HepG2 (cell line): ENCODE results near the gene ZNF771. TPM values are rescaled to one million over a fixed set of nuclear protein-coding genes. Genes with fewer than 3 reads are reported as not detected.

Experiments
- ASH2L ChIP-seq: fragments of 300-600, 200-600 bp; sonication (generic); IDR thresholded peaks from 2 replicates; pipeline ENCODE4 v1.7.0; 2017; ENCODE audit warnings: low read depth, mild to moderate bottlenecking, moderate library complexity, mixed read lengths, low read length; ENCODE audit not compliant: insufficient read length
- GPBP1L1 ChIP-seq: sonication (generic); formaldehyde crosslinking; IDR thresholded peaks from 2 replicates; pipeline ENCODE4 v1.5.0; 2020; ENCODE audit warnings: mild to moderate bottlenecking, missing genetic modification reagents
- HNRNPK ChIP-seq: fragments of 200-400 bp; formaldehyde crosslinking; IDR thresholded peaks from 2 replicates; pipeline ENCODE4 v1.6.1; 2018; ENCODE audit warnings: low read length, low read depth, moderate library complexity, mild to moderate bottlenecking; ENCODE audit not compliant: poor library complexity, severe bottlenecking
- KAT7 ChIP-seq: IDR thresholded peaks from 2 replicates; pipeline ENCODE4 v1.6.1; 2018; ENCODE audit warnings: borderline replicate concordance, missing compliant biosample characterization
- NCOA5 ChIP-seq: sonication (generic); formaldehyde crosslinking; IDR thresholded peaks from 2 replicates; pipeline ENCODE4 v1.4.0; 2020; ENCODE audit warnings: missing genetic modification reagents
- TOE1 ChIP-seq: sonication (generic); formaldehyde crosslinking; IDR thresholded peaks from 2 replicates; pipeline ENCODE4 v1.4.0; 2020; ENCODE audit warnings: mild to moderate bottlenecking, missing genetic modification reagents
- ZBTB40 ChIP-seq, 2 experiments: fragments of 450-650 bp in 1 of 2; sonication (generic) in 1 of 2; formaldehyde crosslinking in 1 of 2; IDR thresholded peaks; 2 replicates each; pipeline versions ENCODE4 v1.6.1 to v1.8.0; 2016 to 2022; ENCODE audit warnings: antibody characterized with exemption in 1 of 2, mild to moderate bottlenecking in 1 of 2, missing genetic modification reagents in 1 of 2
- ZNF646 ChIP-seq: sonication (generic); formaldehyde crosslinking; IDR thresholded peaks from 2 replicates; pipeline ENCODE4 v1.9.0; 2021; ENCODE audit warnings: mild to moderate bottlenecking, missing genetic modification reagents
- polyA plus RNA-seq, 8 experiments: library from polyadenylated mRNA; depleted of rRNA in 3 of 8; stranded (reverse) in 7 of 8; unstranded in 1 of 8; fragments of >200 nt; fragmentation: Illumina TruSeq in 4 of 8; extraction: Trizol in 4 of 8; gene quantifications; 2 replicates each; pipeline versions ENCODE4 v1.2.1 to v1.2.3, GENCODE V29; 2011 to 2016; ENCODE audit warnings: low read depth in 4 of 8, missing spikeins in 1 of 8, mixed read lengths in 1 of 8; ENCODE audit not compliant: insufficient read depth in 1 of 8
- total RNA-seq, 5 experiments: library from RNA; depleted of rRNA; stranded (reverse); fragments of >200 nt; fragmentation: Illumina TruSeq; extraction: Trizol; gene quantifications; 2 replicates each; pipeline ENCODE4 v1.2.3, GENCODE V29; 2016; ENCODE audit warnings: low read depth in 1 of 5
- TF ChIP-seq, protein P1 (sequence below): sonication (generic); formaldehyde crosslinking; IDR thresholded peaks from 2 replicates; pipeline ENCODE4 v1.4.0; 2020; ENCODE audit warnings: mild to moderate bottlenecking, missing genetic modification reagents

The ZNF771 gene
- total and polyA plus RNA-seq, 2 of the 13 experiments (the other 11 are each of a cell fraction or from before 2014, with no cell fraction given): 5.0 to 11.8 TPM

DNA sequence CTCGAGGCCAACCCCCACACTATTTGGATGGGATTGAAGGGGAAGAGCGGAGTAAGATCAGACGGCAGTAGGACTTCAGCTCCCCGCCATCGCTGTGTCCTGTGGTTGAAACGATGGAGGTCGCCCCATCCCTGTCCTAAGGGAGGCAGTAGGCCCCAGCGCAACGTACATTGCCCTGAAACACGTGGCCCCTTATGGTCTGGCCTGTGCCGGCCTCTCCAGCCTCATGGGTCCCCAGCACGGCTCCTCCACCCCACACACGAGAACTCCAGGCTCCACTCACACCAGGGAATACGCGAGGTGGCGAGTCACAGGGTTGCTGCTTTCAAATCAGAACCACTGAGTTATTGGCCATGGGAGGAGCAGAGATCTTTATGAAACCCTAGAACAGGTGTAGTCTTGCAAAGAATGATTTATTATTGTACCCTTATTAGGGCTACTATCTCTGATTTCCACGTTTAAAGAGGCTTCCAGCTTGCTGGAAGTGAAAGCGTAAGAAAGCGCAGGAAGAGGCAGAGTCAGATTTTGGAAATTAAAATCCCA is 23.1 kb downstream of the ZNF771 start (continued):
- TF ChIP-seq ZBTB40 (IDR thresholded peaks at IDR 0.05): no peak
- peak; percentile 89; the same call in 1 of the 2 replicates for TF ChIP-seq ZBTB40 (CRISPR knock-in tag; IDR thresholded peaks at IDR 0.05)
- no peak for TF ChIP-seq ZNF646
- TF ChIP-seq HNRNPK: no peak
- TF ChIP-seq GPBP1L1 (CRISPR knock-in tag): no peak
- peak; percentile 42; the same call in 1 of the 2 replicates for TF ChIP-seq KAT7 (CRISPR knock-in tag)
- no peak for TF ChIP-seq NCOA5 (CRISPR knock-in tag)
- TF ChIP-seq ASH2L: peak; percentile 20
- no peak; the same call in 1 of the 2 replicates for TF ChIP-seq TOE1 (CRISPR knock-in tag)
- TF ChIP-seq, protein P1, sequence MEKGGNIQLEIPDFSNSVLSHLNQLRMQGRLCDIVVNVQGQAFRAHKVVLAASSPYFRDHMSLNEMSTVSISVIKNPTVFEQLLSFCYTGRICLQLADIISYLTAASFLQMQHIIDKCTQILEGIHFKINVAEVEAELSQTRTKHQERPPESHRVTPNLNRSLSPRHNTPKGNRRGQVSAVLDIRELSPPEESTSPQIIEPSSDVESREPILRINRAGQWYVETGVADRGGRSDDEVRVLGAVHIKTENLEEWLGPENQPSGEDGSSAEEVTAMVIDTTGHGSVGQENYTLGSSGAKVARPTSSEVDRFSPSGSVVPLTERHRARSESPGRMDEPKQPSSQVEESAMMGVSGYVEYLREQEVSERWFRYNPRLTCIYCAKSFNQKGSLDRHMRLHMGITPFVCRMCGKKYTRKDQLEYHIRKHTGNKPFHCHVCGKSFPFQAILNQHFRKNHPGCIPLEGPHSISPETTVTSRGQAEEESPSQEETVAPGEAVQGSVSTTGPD (CRISPR knock-in tag): no peak
